ENCODE measurements around the gene AFF3. TPM values are rescaled to one million over a fixed set of nuclear protein-coding genes. Genes with fewer than 3 reads are reported as not detected.

AFF3 gene
- total and polyA plus RNA-seq, 2 of the 13 experiments (the other 11 are each of a cell fraction or from before 2014, with no cell fraction given), result not detected

- in situ Hi-C loops (cut with HindIII; ENCODE audit: extremely low pct_ligation_motif_present, low pct_unique_long_range_greater_than_20kb) (no loop called here), intact Hi-C loops (cut with micrococcal nuclease; ENCODE audit: unreplicated experiment) (no loop called here)
- ChIA-PET POLR2A (no interaction called here), CTCF (ENCODE audit: low intra/inter-chr PET ratio, low total read pairs) (no interaction called here)
- WGBS (ENCODE audit: low lambda C conversion rate), result 0% methylated on average over 1 of the region's 1 CpG
- Histone ChIP-seq H3K27ac (ENCODE audit: extremely low read length, insufficient read depth, low read length) (no peak overlapping the region), H3K9me3 (ENCODE audit: low read length) (no peaks in the 10 kb centered on the region), H3K4me2 (ENCODE audit: low read depth, low read length) (no peak overlapping the region), H3K27me3 (ENCODE audit: control insufficient read depth in 1 of 2, insufficient read depth in 2 of 2, low read length in 2 of 2) (peaks cover 2 to 4% of the 10 kb centered on the region in 2 experiments; a peak in 1 of 5 replicates), H3K4me1 (ENCODE audit: insufficient read depth, low read length) (no peaks in the 10 kb centered on the region), H4K20me1 (ENCODE audit: insufficient read depth, low read length) (no peaks in the 10 kb centered on the region), H3K4me3 (replicated peaks in 1 of 3; ENCODE audit: insufficient read depth in 1 of 3, low read depth in 2 of 3, low read length in 3 of 3) (no peak overlapping the region), H3K79me2 (ENCODE audit: insufficient read depth, low read length) (no peaks in the 10 kb centered on the region), H3K9ac (ENCODE audit: insufficient read depth, low read depth, low read length) (no peak overlapping the region), H2AFZ (ENCODE audit: low read length) (no peak overlapping the region), H3K36me3 (replicated peaks in 1 of 2; ENCODE audit: control insufficient read depth in 1 of 2, insufficient read depth in 2 of 2, low read length in 2 of 2) (no peaks in the 10 kb centered on the region)
- ATAC-seq (no peak), FAIRE-seq (no peak), DNase-seq (ENCODE audit: low spot score) (no peak)
- no TSS peak for BruUV-seq (replicated peaks)
- TF ChIP-seq ZNF33A (CRISPR knock-in tag; IDR thresholded peaks at IDR 0.05; ENCODE audit: borderline replicate concordance) (no peak), FOXP1 (IDR thresholded peaks at IDR 0.05) (no peak), FOXP1 (CRISPR knock-in tag; IDR thresholded peaks at IDR 0.05) (no peak), MTF1 (CRISPR knock-in tag; IDR thresholded peaks at IDR 0.05) (no peak), GLI4 (CRISPR knock-in tag; IDR thresholded peaks at IDR 0.05; ENCODE audit: borderline replicate concordance) (no peak), PTBP1 (IDR thresholded peaks at IDR 0.05; ENCODE audit: low read depth, low read length, poor library complexity, severe bottlenecking) (no peak)
Measured at GRCh38 chr2:99977966-99978365, 164.4 kb downstream of the AFF3 start.

- Histone ChIP-seq H3K9ac (ENCODE audit: insufficient read depth, low read depth, low read length) (no peak overlapping the region), H3K79me2 (ENCODE audit: insufficient read depth, low read length) (no peaks in the 10 kb centered on the region), H3K9me3 (ENCODE audit: low read length) (no peaks in the 10 kb centered on the region), H3K27ac (ENCODE audit: extremely low read length, insufficient read depth, low read length) (no peak overlapping the region), H2AFZ (ENCODE audit: low read length) (no peak overlapping the region), H3K4me1 (ENCODE audit: insufficient read depth, low read length) (no peaks in the 10 kb centered on the region), H3K27me3 (ENCODE audit: control insufficient read depth in 1 of 2, insufficient read depth in 2 of 2, low read length in 2 of 2) (peaks cover 2 to 4% of the 10 kb centered on the region in 2 experiments; a peak in 1 of 5 replicates), H3K4me3 (replicated peaks in 1 of 3; ENCODE audit: insufficient read depth in 1 of 3, low read depth in 2 of 3, low read length in 3 of 3) (no peak overlapping the region), H4K20me1 (ENCODE audit: insufficient read depth, low read length) (no peaks in the 10 kb centered on the region), H3K4me2 (ENCODE audit: low read depth, low read length) (no peak overlapping the region), H3K36me3 (replicated peaks in 1 of 2; ENCODE audit: control insufficient read depth in 1 of 2, insufficient read depth in 2 of 2, low read length in 2 of 2) (no peaks in the 10 kb centered on the region)
- in situ Hi-C loops (cut with HindIII; ENCODE audit: extremely low pct_ligation_motif_present, low pct_unique_long_range_greater_than_20kb), result no loop called here
- intact Hi-C loops (cut with micrococcal nuclease; ENCODE audit: unreplicated experiment), result no loop called here
- FAIRE-seq (no peak), ATAC-seq (no peak), DNase-seq (ENCODE audit: low spot score) (no peak)
- ChIA-PET POLR2A (no interaction called here), CTCF (ENCODE audit: low intra/inter-chr PET ratio, low total read pairs) (no interaction called here)
- no peak for TF ChIP-seq ZNF605 (CRISPR knock-in tag; IDR thresholded peaks at IDR 0.05)
- TF ChIP-seq MIER3 (CRISPR knock-in tag; IDR thresholded peaks at IDR 0.05; ENCODE audit: borderline replicate concordance), result no peak
- no peak for TF ChIP-seq ETS1 (CRISPR knock-in tag; IDR thresholded peaks at IDR 0.05)
- TF ChIP-seq JDP2 (CRISPR knock-in tag; IDR thresholded peaks at IDR 0.05; ENCODE audit: borderline replicate concordance), result no peak
- TF ChIP-seq ZNF569 (CRISPR knock-in tag; IDR thresholded peaks at IDR 0.05; ENCODE audit: borderline replicate concordance), result no peak
- TF ChIP-seq TRAFD1 (CRISPR knock-in tag; IDR thresholded peaks at IDR 0.05; ENCODE audit: borderline replicate concordance), result no peak
- BruUV-seq (replicated peaks), result no TSS peak
Measured at GRCh38 chr2:99975386-99975785, 167.0 kb downstream of the AFF3 start.

All from HepG2 (cell line).